ENCODE results near the gene LDHAL6B. TPM values are rescaled to one million over a fixed set of nuclear protein-coding genes. Genes with fewer than 3 reads are reported as not detected.

The LDHAL6B gene
- total RNA-seq, 6 donors from 2014 or later: 2.1 TPM; not detected in 5

- H3K4me3 ChIP-seq: no peak overlapping the region
- TF ChIP-seq POLR2AphosphoS5 (IDR thresholded peaks at IDR 0.05): no peak
- no peak for TF ChIP-seq EP300 (IDR thresholded peaks at IDR 0.05)
- TF ChIP-seq POLR2A (IDR thresholded peaks at IDR 0.05): no peak
- TF ChIP-seq CTCF (IDR thresholded peaks at IDR 0.05): no peak
- 83 to 90% methylated on average over 3 of the region's 3 CpGs for WGBS, 2 donors
- ATAC-seq (ENCODE audit: low FRiP score in 2 of 2) (no peak), DNase-seq (no peak)
- H3K27ac ChIP-seq: no peak overlapping the region
- H3K27me3 ChIP-seq: no peaks in the 10 kb centered on the region
- peaks cover 0 to 5% (median 1%) of the 10 kb centered on the region in 4 donors for H3K4me1 ChIP-seq
- H3K36me3 ChIP-seq: peaks cover 0 to 33% (median 9%) of the 10 kb centered on the region in 4 donors
- H3K9me3 ChIP-seq: no peaks in the 10 kb centered on the region
Measured at GRCh38 chr15:59223736-59224135, 17.1 kb downstream of the LDHAL6B start.

DNA sequence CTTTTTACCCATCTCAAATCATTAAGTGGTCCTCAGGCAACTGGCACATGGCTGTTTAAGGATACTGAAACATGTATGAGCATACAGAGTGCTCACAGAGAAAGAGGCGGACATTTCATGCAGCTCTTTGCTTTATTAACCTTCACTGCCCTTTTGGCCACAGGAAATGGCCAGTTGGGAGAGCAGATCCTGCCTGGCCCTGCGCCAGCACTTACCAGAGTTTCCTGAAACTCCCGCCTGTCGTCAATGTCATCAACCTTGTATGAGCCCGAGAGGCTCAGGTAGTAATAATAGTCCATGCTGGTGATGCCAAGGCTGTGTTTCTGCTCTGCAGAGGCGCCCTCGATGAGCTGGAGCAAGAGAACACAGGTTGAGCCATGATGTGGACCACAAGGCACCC is 17.8 kb downstream of the LDHAL6B start:
- no peak overlapping the region for H3K4me3 ChIP-seq
- peaks cover 0 to 33% (median 9%) of the 10 kb centered on the region in 4 donors for H3K36me3 ChIP-seq
- no peak for TF ChIP-seq POLR2AphosphoS5 (IDR thresholded peaks at IDR 0.05)
- TF ChIP-seq EP300 (IDR thresholded peaks at IDR 0.05): no peak
- no peak for TF ChIP-seq CTCF (IDR thresholded peaks at IDR 0.05)
- no peak for TF ChIP-seq POLR2A (IDR thresholded peaks at IDR 0.05)
- no peak overlapping the region for H3K27ac ChIP-seq
- peaks cover 0 to 5% (median 1%) of the 10 kb centered on the region in 4 donors for H3K4me1 ChIP-seq
- WGBS, 2 donors: 64 to 79% methylated on average over 7 of the region's 7 CpGs
- H3K9me3 ChIP-seq: no peaks in the 10 kb centered on the region
- ATAC-seq (ENCODE audit: low FRiP score in 2 of 2): no peak
- no peak for DNase-seq
- no peaks in the 10 kb centered on the region for H3K27me3 ChIP-seq

DNA sequence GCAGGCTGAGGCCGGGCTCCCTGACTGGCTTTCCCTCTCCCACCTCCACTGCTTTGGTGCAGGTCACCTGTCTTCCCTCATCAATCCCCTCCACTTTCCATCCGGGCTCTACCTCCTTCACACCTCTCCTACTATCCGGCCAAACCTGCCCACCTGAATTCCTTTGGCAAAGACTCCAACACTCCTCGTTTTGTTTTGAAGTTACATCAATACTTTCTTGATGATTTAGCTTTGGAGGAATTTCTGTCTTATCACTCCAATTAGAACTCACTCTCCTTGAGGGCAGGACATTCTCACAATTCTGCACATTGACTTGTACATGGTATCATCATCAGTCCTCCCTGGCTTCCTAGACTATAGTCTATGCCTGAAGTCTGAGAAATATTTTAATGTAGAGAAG is 20.4 kb downstream of the LDHAL6B start:
- Histone ChIP-seq H3K27me3 (no peaks in the 10 kb centered on the region), H3K4me3 (no peak overlapping the region), H3K27ac (no peak overlapping the region), H3K36me3 (peaks cover 0 to 28% (median 9%) of the 10 kb centered on the region in 4 donors), H3K4me1 (peaks cover 0 to 5% (median 1%) of the 10 kb centered on the region in 4 donors), H3K9me3 (no peaks in the 10 kb centered on the region)
- ATAC-seq (ENCODE audit: low FRiP score in 2 of 2): no peak
- TF ChIP-seq POLR2AphosphoS5 (IDR thresholded peaks at IDR 0.05): no peak
- no peak for TF ChIP-seq POLR2A (IDR thresholded peaks at IDR 0.05)
- no peak for TF ChIP-seq CTCF (IDR thresholded peaks at IDR 0.05)
- TF ChIP-seq EP300 (IDR thresholded peaks at IDR 0.05): no peak
- 85 to 94% methylated on average over 4 of the region's 4 CpGs for WGBS, 2 donors
- no peak for DNase-seq

- TF ChIP-seq CTCF (IDR thresholded peaks at IDR 0.05) (no peak), POLR2A (IDR thresholded peaks at IDR 0.05) (no peak), POLR2AphosphoS5 (IDR thresholded peaks at IDR 0.05) (no peak), EP300 (IDR thresholded peaks at IDR 0.05) (no peak)
- Histone ChIP-seq H3K27me3 (no peaks in the 10 kb centered on the region), H3K9me3 (no peaks in the 10 kb centered on the region), H3K36me3 (peaks cover 0 to 14% (median 2%) of the 10 kb centered on the region in 4 donors), H3K4me1 (peaks cover 0 to 8% (median 4%) of the 10 kb centered on the region in 4 donors), H3K27ac (no peak overlapping the region), H3K4me3 (no peak overlapping the region)
- no peak for DNase-seq
- no peak for ATAC-seq (ENCODE audit: low FRiP score in 2 of 2)
- 80 to 87% methylated on average over 4 of the region's 4 CpGs for WGBS, 2 donors
Measured at GRCh38 chr15:59229015-59229414, 22.4 kb downstream of the LDHAL6B start.

GRCh38 chr15:59229453-59229852 is 22.8 kb downstream of the LDHAL6B start:
- H3K4me1 ChIP-seq: peaks cover 0 to 8% (median 4%) of the 10 kb centered on the region in 4 donors
- H3K36me3 ChIP-seq: peaks cover 0 to 10% (median 1%) of the 10 kb centered on the region in 4 donors
- TF ChIP-seq EP300 (IDR thresholded peaks at IDR 0.05) (no peak), POLR2A (IDR thresholded peaks at IDR 0.05) (no peak), CTCF (IDR thresholded peaks at IDR 0.05) (no peak), POLR2AphosphoS5 (IDR thresholded peaks at IDR 0.05) (no peak)
- no peak overlapping the region for H3K27ac ChIP-seq
- H3K4me3 ChIP-seq: no peak overlapping the region
- WGBS, 2 donors: 65 to 73% methylated on average over 3 of the region's 3 CpGs
- no peaks in the 10 kb centered on the region for H3K27me3 ChIP-seq
- ATAC-seq (ENCODE audit: low FRiP score in 2 of 2): no peak
- no peaks in the 10 kb centered on the region for H3K9me3 ChIP-seq
- DNase-seq: no peak
